ENCODE measurements around the gene IGF2BP2. TPM values are rescaled to one million over a fixed set of nuclear protein-coding genes. Genes with fewer than 3 reads are reported as not detected.
"Not testable (repeated sequence)": the region's sequence is repeated elsewhere in the genome, so short reads cannot be mapped to it uniquely, and the experiment has no call there.

The IGF2BP2 gene
- total RNA-seq, 1 experiment from 2014 or later = 50.6 TPM

DNA sequence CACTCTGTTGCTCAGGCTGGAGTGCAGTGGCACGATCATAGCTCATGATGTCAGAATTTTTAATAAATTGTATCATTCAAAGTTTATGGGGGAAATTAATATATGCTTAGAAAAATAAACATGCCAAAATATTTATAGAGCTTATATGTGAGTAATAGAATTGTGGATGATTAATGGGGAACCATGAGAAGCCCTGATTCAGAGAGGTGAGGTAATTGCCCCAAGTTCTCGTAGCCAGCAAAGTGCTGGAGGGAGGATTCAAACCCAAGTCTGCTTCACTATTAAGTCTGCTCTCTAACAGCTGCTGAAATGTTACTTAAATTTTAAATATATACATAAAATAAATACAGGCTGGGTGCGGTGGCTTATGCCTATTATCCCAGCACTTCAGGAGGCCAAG is 26.2 kb upstream of the IGF2BP2 start:
- no peaks in the 10 kb centered on the region for H3K9me3 ChIP-seq (replicated peaks)
- H3K4me1 ChIP-seq = no peaks in the 10 kb centered on the region
- H3K36me3 ChIP-seq = no peaks in the 10 kb centered on the region
- H3K27me3 ChIP-seq = no peaks in the 10 kb centered on the region
- no peak overlapping the region for H3K27ac ChIP-seq
- DNase-seq = no peak
- H3K4me3 ChIP-seq = no peak overlapping the region

DNA sequence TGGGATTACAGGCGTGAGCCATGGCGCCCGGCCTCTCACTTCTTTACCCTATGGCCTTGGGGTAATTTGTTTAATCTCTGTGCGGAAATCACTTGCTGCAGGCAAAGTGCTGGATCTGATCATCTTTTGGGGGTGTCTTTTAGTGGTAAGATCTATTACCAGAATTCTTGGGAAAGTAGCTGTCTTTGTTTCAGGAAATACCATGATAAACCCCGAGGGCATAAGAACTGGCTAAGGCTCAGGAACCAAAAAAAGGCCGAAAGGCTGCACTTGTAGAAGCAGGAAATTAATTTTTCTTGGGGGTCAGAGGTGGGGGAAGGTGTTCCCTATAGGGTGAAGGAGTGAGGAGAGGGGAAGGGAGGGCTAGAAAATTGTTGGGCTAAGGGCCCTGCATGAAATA is 22.7 kb upstream of the IGF2BP2 start:
- no peaks in the 10 kb centered on the region for H3K27me3 ChIP-seq
- no peaks in the 10 kb centered on the region for H3K36me3 ChIP-seq
- H3K4me1 ChIP-seq = no peaks in the 10 kb centered on the region
- no peak for DNase-seq
- H3K9me3 ChIP-seq (replicated peaks) = no peaks in the 10 kb centered on the region
- H3K27ac ChIP-seq = no peak overlapping the region
- no peak overlapping the region for H3K4me3 ChIP-seq

DNA sequence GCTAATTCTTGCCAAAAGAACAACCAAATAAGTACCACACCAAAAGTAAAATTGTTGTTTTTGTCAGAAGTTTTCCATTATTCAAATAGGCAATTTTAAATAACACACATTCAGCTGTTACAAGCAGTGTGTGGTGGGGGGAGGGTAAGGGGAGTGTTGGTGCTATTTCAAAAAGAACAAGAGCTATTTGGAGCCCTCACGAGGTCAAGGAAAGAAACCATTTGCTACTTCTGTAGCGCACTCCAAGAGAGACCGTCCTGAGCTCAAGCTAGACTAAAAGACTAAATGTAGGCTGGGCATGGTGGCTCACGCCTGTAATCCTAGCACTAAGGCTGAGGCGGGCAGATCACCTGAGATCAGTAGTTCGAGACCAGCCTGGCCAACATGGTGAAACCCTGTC is 21.2 kb upstream of the IGF2BP2 start:
- DNase-seq = no peak
- Histone ChIP-seq H3K4me3 (no peak overlapping the region), H3K36me3 (no peaks in the 10 kb centered on the region)

DNA sequence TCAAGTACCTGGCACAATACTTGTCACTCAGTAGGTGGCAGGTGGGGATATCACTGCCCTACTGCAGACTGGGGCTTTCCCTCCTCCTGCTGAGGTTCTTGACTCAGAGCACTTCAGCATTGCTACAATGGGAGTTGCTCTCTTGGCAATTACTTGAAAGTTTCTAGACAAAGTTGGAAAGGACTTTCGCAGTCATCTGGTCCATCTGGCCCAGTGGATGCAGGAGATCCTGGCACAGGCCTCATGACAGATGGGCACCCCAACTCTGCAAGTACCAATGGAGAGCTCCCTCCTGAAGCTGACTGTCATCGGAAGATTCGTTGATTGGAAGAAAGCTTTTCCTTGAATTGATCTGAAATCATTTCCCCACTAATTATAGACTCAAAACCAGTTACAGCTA is 19.2 kb upstream of the IGF2BP2 start:
- Histone ChIP-seq H3K27ac (no peak overlapping the region), H3K4me1 (no peaks in the 10 kb centered on the region), H3K36me3 (no peaks in the 10 kb centered on the region), H3K9me3 (replicated peaks) (no peaks in the 10 kb centered on the region), H3K4me3 (no peak overlapping the region), H3K27me3 (no peaks in the 10 kb centered on the region)
- no peak for DNase-seq

More for the DNA sequence above, 21.2 kb upstream of the IGF2BP2 start:
- Histone ChIP-seq H3K27me3 (no peaks in the 10 kb centered on the region), H3K27ac (no peak overlapping the region), H3K9me3 (replicated peaks) (no peaks in the 10 kb centered on the region), H3K4me1 (no peaks in the 10 kb centered on the region)

DNA sequence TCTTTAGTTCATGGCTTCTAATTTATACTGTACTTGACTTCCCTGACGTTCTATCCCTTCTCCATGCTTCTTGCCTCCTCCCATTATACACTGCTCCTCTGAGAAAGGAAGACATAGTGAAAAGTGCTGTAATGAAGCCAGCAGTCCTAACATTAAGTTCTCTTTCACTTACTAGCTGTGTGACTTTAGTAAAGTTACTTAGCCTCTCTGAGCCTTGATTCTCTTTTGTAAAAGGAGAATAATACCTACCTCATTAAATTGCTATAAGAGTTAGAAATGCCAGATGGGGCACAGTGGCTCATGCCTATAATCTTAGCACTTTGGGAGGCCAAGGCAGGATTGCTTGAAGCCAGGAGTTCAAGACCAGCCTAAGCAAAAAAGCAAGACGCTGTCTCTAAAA is 18.8 kb upstream of the IGF2BP2 start:
- Histone ChIP-seq H3K36me3 (no peaks in the 10 kb centered on the region), H3K27me3 (no peaks in the 10 kb centered on the region), H3K4me3 (no peak overlapping the region), H3K9me3 (replicated peaks) (no peaks in the 10 kb centered on the region), H3K27ac (no peak overlapping the region), H3K4me1 (no peaks in the 10 kb centered on the region)
- DNase-seq = no peak

DNA sequence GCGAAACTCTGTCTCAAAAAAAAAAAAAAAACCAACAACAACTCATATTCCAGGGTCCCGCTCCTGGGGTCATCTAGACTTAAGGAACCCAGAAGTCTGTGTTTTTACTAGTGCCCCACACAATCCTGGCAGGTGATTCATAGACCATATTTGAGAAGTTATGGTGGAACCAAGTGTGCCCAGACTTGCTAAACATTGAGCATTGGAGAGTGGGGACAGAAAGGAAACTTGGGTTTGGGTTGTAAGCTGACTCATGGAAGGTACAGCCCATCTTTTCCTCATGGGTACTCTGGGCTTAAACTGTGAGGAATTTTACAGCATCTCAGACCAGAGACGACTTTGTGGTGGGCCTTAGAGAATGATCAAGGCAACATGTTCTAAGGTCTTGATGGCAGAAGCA is 18.3 kb upstream of the IGF2BP2 start:
- no peaks in the 10 kb centered on the region for H3K9me3 ChIP-seq (replicated peaks)
- DNase-seq = no peak

DNA sequence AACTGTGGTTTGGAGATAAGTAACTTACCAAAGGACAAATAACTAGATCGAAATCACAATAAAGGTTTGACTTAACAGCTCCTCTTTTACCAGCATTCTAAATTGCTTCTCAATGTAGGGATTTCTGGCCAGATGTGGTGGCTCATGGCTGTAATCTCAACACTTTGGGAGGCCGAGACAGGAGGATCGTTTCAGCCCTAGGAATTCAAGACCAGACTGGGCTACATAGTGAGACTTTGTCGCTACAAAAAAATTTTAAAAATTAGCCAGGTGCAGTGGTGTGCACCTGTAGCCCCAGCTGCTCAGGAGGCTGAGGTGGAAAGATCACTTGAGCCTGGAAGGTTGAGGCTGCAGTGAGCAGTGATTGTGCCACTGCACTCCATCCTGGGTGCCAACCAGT is 17.4 kb upstream of the IGF2BP2 start:
- Histone ChIP-seq H3K4me1 (no peaks in the 10 kb centered on the region), H3K27me3 (no peaks in the 10 kb centered on the region), H3K9me3 (replicated peaks) (no peaks in the 10 kb centered on the region), H3K4me3 (no peak overlapping the region), H3K36me3 (no peaks in the 10 kb centered on the region), H3K27ac (no peak overlapping the region)
- no peak for DNase-seq

More for the DNA sequence above, 18.3 kb upstream of the IGF2BP2 start:
- Histone ChIP-seq H3K4me1 (no peaks in the 10 kb centered on the region), H3K4me3 (no peak overlapping the region), H3K27ac (no peak overlapping the region), H3K27me3 (no peaks in the 10 kb centered on the region), H3K36me3 (no peaks in the 10 kb centered on the region)

DNA sequence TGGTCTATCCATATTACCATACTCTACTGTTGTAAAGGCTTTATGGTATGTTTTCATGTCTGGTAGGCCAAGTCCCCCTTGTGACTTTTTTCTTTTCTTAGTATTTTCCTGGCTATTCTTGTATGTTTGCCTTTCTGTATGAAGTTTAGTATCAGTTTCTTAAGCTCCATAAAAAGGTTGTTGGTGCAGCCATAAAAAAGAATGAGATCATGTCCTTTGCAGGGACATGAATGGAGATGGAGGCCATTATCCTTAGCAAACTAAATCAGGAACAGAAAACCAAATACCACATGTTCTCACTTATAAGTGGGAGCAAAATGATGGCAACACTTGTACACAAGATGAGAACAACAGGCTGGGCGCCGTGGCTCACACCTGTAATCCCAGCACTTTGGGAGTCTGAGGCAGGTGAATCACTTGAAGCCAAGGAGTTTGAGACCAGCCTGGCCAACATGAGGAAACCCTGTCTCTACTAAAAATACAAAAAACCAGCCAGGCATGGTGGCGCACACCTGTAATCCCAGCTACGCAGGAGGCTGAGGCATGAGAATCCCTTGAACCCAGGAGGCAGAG is 13.7 kb upstream of the IGF2BP2 start:
- DNase-seq; H3K27ac ChIP-seq; H3K4me1 ChIP-seq; H3K27me3 ChIP-seq; H3K36me3 ChIP-seq; H3K4me3 ChIP-seq; H3K9me3 ChIP-seq (replicated peaks): not testable (repeated sequence)

DNA sequence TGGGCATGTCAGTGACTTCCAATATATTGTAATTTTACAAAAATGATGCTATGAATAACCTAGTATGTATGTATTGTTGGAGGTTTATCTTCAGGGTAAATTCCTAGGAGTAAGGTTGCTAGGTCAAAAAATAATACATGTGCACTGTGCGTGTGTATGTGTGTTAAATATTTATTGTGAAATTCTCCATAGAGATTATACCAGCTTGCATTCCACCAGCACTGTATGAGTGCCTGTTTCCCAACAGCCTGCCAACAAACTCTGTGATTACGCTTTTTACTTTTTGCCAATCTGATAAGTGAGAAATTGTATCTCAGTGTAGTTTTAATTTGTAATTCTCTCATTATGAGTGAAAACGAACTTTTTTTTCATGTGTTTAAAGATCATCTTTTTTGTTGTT is 12.6 kb upstream of the IGF2BP2 start:
- H3K4me1 ChIP-seq = no peaks in the 10 kb centered on the region
- no peak for DNase-seq
- H3K36me3 ChIP-seq = no peaks in the 10 kb centered on the region
- no peaks in the 10 kb centered on the region for H3K9me3 ChIP-seq (replicated peaks)
- no peak overlapping the region for H3K4me3 ChIP-seq
- H3K27me3 ChIP-seq = no peaks in the 10 kb centered on the region
- H3K27ac ChIP-seq = no peak overlapping the region

DNA sequence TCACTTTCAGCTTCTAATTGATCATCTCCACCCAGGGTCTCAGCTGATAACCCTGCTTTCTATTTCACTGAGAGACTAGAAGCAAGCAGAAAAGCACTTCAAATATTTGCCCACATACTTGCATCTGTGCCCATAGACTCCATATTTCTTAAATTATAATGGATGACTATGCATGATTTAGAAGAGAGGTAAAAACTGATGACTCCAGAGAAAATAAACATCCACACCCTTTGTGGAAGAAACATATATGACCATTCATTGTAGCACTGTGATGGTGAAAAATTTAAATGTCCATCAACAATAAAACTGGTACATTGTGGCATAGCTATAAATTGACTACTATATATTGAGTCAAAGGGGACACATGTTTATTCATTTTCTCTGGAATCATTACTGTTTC is 7.1 kb upstream of the IGF2BP2 start:
- Histone ChIP-seq H3K27ac (no peak overlapping the region), H3K4me3 (no peak overlapping the region), H3K36me3 (no peaks in the 10 kb centered on the region; the same call in 1 of the 2 replicates), H3K4me1 (no peaks in the 10 kb centered on the region), H3K9me3 (replicated peaks) (no peaks in the 10 kb centered on the region), H3K27me3 (no peaks in the 10 kb centered on the region)
- DNase-seq = no peak

DNA sequence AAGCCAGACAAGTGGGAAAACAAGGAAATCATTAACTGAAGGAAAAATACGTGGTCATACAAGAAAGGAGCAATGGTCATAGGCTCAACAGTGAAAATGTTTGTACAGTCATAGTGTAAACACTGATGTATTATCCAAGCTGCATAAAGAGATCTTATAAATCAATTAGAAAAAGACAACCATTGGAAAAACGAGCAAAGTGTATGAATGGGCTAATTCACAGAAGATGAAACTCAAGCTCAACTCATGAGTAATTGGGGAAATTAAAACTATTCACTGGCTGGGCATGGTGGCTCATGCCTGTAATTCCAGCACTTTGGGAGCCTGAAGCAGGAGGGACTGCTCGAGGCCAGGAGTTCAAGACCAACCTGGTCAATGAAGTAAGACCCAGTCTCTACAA is 6.4 kb upstream of the IGF2BP2 start:
- no peaks in the 10 kb centered on the region for H3K4me1 ChIP-seq
- no peaks in the 10 kb centered on the region for H3K27me3 ChIP-seq
- H3K27ac ChIP-seq = no peak overlapping the region
- H3K36me3 ChIP-seq = no peaks in the 10 kb centered on the region; the same call in 1 of the 2 replicates
- H3K9me3 ChIP-seq (replicated peaks) = no peaks in the 10 kb centered on the region
- DNase-seq = no peak
- no peak overlapping the region for H3K4me3 ChIP-seq

DNA sequence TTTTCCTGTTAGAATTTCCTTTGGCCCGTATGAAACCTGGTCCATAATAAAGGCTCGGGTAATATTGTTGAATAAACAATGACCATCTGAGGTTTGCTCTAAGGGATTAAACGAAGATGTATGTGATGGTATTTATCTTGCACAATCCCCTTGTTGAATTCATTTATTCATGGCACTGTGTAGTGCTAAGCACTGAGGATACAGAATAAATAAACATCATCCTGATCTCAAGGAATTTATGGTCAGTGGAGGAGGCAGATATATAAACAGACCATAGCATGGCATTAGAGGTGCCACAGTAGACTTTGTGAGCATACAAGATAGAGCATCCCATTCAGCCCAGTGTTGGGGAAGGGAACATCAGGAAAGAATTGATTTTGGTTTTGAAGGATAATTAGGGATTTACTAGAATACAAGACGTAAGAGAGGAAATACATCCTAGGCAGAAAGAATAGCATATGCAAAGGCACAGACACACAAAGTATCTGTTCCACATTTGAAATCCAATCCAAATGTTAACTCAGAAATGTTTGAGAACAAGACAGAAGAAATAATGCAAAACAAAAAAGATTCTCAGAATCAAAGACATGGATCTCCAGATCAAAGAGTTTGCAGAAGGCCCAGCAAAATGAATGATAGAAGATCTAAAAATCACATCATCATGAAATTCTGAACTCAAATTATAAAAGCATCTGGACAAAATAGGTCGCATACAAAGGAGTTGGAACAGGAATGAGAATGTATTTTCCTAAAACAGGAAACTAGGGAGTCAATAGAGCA is 5.4 kb upstream of the IGF2BP2 start:
- H3K9me3 ChIP-seq (replicated peaks) = no peaks in the 10 kb centered on the region
- no peaks in the 10 kb centered on the region; the same call in 1 of the 2 replicates for H3K36me3 ChIP-seq
- H3K27ac ChIP-seq = no peak overlapping the region
- DNase-seq = no peak
- no peaks in the 10 kb centered on the region for H3K27me3 ChIP-seq
- H3K4me1 ChIP-seq = no peaks in the 10 kb centered on the region
- H3K4me3 ChIP-seq = no peak overlapping the region

DNA sequence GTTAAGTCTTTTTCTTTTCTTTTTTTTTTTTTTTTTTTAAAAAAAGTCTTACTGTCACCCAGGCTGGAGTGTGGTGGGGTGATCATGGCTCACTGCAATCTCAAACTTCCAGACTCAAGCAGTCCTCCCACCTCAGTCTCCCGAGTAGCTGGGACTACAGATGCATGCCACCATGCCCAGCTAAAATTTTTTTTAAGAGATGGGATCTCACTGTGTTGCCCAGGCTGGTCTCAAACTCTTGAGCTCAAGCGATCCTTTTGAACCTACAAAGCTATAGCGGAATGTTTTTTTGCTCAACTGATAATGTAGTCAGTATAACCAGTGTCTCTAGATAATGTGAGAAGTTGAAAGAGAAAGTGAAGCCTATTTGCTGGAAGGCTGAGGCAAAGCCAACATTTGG is 3.9 kb upstream of the IGF2BP2 start:
- Histone ChIP-seq H3K27me3 (no peaks in the 10 kb centered on the region), H3K27ac (no peak overlapping the region), H3K36me3 (no peaks in the 10 kb centered on the region; the same call in 1 of the 2 replicates), H3K4me3 (no peak overlapping the region), H3K4me1 (no peaks in the 10 kb centered on the region), H3K9me3 (replicated peaks) (no peaks in the 10 kb centered on the region)
- DNase-seq = no peak

DNA sequence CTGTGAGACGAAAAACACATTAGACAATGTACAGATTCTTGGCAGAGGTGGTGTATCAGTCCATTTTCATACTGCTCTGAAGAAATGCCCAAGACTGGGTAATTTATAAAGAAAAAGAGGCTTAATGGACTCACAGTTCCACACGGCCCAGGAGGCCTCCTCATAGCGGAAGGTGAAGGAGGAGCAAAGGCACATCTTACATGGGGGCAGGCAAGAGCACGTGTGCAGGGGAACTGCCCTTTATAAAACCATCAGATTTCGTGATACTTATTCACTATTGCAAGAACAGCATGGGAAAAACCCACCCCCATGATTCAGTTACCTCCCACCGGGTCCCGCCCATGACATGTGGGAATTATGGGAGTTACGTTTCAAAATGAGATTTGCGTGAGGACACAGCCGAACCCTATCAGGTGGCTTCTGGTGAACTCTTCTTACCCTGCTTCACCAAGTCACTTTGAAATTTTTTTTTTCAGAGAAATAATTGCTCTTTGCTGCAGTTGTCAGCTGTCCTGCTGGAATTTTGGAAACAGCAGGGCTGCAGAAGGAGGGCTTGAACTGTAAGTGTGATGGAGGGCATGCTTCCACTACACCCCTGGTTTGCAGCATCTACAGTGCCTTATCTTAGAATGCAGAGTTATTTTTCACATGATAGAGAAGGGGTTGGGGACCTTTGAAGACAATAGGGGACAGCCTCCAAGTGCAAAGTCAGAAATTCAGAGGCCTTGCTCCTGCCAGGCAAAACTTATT is 2.9 kb upstream of the IGF2BP2 start:
- H3K4me1 ChIP-seq = no peaks in the 10 kb centered on the region

More for the DNA sequence above, 2.9 kb upstream of the IGF2BP2 start:
- H3K9me3 ChIP-seq (replicated peaks) = no peaks in the 10 kb centered on the region
- H3K36me3 ChIP-seq = no peaks in the 10 kb centered on the region; the same call in 1 of the 2 replicates
- no peak overlapping the region for H3K4me3 ChIP-seq
- no peaks in the 10 kb centered on the region for H3K27me3 ChIP-seq
- DNase-seq = no peak
- H3K27ac ChIP-seq = no peak overlapping the region

Measured in SJCRH30 (cell line).